ENCODE data around the gene ROBO1.

DNA sequence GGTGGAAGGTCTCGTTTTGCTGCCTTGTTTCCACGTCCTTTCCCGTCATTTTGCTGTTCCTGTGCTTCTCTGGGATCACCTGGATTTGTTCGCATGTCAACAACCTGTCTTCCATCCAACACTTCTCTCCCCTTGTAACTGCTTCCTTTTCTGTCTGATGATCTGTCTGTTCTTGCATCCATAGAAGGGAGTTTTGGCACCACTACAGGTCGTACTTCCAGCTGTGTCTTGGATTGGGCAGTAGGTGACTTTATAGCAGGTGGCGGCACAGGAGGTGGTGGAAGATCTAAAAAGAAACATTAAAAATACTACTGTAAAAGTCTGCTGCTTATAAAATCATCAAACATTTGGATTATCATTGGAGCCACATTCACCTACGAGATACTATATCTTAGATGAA is 1161.0 kb downstream of the ROBO1 start:
- TF ChIP-seq, protein P1, sequence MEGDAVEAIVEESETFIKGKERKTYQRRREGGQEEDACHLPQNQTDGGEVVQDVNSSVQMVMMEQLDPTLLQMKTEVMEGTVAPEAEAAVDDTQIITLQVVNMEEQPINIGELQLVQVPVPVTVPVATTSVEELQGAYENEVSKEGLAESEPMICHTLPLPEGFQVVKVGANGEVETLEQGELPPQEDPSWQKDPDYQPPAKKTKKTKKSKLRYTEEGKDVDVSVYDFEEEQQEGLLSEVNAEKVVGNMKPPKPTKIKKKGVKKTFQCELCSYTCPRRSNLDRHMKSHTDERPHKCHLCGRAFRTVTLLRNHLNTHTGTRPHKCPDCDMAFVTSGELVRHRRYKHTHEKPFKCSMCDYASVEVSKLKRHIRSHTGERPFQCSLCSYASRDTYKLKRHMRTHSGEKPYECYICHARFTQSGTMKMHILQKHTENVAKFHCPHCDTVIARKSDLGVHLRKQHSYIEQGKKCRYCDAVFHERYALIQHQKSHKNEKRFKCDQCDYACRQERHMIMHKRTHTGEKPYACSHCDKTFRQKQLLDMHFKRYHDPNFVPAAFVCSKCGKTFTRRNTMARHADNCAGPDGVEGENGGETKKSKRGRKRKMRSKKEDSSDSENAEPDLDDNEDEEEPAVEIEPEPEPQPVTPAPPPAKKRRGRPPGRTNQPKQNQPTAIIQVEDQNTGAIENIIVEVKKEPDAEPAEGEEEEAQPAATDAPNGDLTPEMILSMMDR (IDR thresholded peaks at IDR 0.05; ENCODE audit: borderline replicate concordance, extremely low read depth, low read length, poor library complexity, severe bottlenecking), result no peak
- TF ChIP-seq EZH2 (IDR thresholded peaks at IDR 0.05; ENCODE audit: borderline replicate concordance, low read depth, low read length, severe bottlenecking), result no peak
